Retinal pigment epithelial cell (primary cell): ENCODE data around the gene SPINT4.
"Not testable (repeated sequence)": the region's sequence is repeated elsewhere in the genome, so short reads cannot be mapped to it uniquely, and the experiment has no call there.

Source experiments
- DNase-seq: peaks from one replicate; pipeline ENCODE4 v3.0.0-alpha.2; 2010; ENCODE audit warnings: low read depth
- H3K4me3 ChIP-seq: 2 replicates; pipeline ENCODE4 v1.5.1; 2011; ENCODE audit warnings: mild to moderate bottlenecking, low read length, control low read depth, moderate library complexity
- TF ChIP-seq, protein P1 (sequence below): conservative IDR thresholded peaks from 2 replicates; pipeline ENCODE4 v1.5.1; 2011; ENCODE audit warnings: low read depth, low read length, control low read depth, inconsistent platforms

SPINT4 gene

DNA sequence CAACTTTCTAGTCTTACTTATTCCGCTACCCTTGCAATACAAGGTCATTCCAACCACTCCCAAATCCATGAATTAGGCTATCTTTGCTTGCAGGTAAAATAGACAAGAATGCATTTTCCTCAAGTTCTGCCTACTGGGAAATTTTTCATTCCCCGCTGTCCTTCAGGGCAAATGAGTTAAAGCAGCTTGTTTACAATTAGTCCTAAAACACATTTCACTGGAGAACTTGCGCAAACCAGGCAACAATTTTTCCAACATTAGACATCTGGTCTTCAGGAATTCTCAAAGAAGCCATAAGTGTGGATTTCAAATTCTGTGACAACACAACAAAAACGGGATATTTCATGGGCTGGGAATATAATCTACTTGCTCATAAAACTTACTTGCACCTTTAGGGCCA, 20.4 kb downstream of the SPINT4 start:
- TF ChIP-seq, protein P1, sequence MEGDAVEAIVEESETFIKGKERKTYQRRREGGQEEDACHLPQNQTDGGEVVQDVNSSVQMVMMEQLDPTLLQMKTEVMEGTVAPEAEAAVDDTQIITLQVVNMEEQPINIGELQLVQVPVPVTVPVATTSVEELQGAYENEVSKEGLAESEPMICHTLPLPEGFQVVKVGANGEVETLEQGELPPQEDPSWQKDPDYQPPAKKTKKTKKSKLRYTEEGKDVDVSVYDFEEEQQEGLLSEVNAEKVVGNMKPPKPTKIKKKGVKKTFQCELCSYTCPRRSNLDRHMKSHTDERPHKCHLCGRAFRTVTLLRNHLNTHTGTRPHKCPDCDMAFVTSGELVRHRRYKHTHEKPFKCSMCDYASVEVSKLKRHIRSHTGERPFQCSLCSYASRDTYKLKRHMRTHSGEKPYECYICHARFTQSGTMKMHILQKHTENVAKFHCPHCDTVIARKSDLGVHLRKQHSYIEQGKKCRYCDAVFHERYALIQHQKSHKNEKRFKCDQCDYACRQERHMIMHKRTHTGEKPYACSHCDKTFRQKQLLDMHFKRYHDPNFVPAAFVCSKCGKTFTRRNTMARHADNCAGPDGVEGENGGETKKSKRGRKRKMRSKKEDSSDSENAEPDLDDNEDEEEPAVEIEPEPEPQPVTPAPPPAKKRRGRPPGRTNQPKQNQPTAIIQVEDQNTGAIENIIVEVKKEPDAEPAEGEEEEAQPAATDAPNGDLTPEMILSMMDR, result no peak
- H3K4me3 ChIP-seq, result no peak overlapping the region
- DNase-seq, result no peak

DNA sequence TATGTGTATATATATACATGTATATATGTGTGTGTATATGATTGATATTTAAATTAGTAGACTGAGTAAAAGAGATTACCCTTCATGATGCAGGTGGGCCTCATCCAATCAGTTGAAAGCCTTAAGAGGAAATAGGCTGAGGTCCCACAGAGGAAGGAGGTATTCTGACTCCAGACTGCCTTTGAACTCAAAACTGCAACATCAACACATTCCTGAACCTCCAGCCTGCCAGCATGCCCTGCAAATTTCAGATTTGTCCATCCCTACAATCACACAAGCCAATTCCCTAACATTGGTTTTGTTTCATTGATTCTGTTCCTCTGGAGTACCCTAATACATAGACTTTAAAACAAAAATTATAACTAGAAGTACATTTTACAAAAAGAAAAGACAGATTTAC, 22.9 kb downstream of the SPINT4 start:
- TF ChIP-seq, protein P1, result no peak
- DNase-seq, result no peak
- H3K4me3 ChIP-seq, result no peak overlapping the region

DNA sequence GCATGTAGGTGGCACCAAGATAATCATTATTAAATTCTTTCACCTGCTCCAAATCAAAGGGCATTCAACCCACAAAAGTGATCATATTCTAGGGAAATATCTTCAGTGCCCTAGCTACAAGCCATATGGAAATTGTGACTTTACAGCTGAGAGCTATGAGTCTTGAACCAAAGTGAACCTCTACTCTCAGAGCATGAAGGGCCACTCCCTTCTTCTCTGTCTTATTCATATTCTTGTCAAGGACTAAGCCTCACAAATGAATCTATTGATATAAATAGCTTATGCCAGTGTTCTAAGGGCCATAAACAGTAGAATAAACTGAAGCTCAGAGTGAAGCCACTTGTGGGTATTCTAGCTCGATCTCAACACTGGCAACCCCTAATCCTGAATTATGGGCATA, 29.6 kb downstream of the SPINT4 start:
- TF ChIP-seq, protein P1, result no peak
- H3K4me3 ChIP-seq, result no peak overlapping the region
- no peak for DNase-seq

DNA sequence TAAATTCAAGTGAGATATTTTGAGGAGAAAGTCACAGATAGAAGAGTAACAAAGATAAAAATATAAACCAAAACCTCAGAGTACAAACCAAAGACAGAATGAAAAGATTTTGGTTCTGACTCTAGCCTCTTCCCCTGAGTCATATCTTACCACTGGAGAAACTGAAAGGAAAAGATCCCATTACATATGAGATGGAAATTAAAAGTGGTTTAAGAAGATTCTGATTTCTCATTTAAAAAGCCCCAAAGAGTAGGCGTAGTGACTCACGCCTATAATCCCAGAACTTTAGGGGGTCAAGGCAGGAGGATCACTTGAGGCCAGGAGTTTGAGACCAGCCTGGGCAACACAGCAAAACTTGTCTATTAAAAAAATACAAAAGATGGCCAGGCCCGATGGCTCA, 30.6 kb downstream of the SPINT4 start:
- TF ChIP-seq, protein P1, result no peak
- no peak overlapping the region for H3K4me3 ChIP-seq
- DNase-seq, result no peak

DNA sequence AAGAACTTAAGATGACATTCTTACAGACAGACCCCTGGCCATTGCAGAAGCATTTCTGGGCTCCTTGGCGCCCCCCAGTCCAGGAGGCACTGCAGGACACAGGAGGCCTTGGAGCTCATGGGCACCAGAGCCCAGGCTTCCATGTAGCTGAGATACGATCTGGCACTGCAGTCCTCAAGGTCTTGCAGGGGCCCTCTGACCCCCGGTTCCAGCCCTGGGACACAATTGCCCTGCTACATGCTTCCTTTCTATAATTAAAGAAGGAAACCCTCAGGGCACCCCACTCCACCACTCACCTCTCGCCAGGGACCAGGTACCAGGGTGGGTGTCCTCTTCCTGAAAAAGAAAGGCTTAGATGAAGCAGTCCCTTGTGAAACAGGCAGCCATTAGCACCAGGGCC, 35.9 kb downstream of the SPINT4 start:
- no peak for DNase-seq
- TF ChIP-seq, protein P1, result no peak
- no peak overlapping the region for H3K4me3 ChIP-seq

DNA sequence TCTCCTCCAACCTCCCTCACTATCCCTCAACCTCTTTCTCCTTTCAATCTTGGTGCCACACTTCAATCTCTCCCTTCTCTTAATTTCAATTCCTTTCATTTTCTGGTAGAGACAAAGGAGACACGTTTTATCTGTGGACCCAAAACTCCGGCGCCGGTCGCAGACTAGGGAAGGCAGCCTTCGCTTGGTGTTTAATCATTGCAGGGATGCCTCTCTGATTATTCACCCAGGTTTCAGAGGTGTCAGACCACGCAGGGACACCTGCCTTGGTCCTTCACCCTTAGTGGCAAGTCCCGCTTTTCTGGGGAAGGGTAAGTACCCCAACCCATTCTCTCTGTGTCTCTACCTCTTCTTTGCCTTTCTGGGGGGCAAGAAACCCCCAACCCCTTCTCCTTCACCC, 37.8 kb downstream of the SPINT4 start:
- H3K4me3 ChIP-seq, result not testable (repeated sequence)

DNA sequence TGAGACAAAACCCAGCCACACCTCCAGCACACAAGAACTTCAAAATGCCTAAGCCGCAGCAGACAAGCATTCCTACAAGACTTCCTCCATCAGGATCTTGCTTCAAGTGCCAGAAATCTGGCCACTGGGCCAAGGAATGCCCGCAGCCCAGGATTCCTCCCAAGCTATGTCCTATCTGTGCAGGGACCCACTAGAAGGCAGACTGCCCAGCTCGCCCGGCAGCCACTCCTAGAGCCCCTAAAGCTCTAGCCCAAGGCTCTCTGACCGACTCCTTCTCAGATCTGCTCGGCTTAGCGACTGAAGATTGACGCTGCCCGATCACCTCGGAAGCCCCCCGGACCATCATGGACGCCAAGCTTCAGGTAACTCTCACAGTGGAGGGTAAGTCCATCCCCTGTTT, 39.8 kb downstream of the SPINT4 start:
- DNase-seq, H3K4me3 ChIP-seq: not testable (repeated sequence)

More for the DNA sequence above, 37.8 kb downstream of the SPINT4 start:
- DNase-seq, result not testable (repeated sequence)

DNA sequence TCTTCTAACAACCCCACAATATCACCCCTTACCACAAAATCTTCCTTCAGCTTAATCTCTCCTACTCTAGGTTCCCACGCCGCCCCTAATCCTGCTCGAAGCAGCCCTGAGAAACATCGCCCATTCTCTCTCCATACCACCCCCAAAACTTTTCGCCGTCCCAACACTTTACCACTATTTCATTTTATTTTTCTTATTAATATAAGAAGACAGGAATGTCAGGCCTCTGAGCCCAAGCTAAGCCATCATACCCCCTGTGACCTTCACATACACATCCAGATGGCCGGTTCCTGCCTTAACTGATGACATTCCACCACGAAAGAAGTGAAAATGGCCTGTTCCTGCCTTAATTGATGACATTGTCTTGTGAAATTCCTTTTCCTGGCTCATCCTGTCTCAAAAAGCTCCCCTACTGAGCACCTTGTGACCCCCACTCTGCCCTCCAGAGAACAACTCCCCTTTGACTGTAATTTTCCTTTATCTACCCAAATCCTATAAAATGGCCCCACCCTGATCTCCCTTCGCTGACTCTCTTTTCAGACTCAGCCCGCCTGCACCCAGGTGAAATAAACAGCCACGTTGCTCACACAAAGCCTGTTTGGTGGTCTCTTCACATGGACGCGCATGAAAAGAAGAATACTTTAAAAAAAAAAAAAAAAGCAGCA, 42.6 kb downstream of the SPINT4 start:
- DNase-seq, H3K4me3 ChIP-seq: not testable (repeated sequence)

DNA sequence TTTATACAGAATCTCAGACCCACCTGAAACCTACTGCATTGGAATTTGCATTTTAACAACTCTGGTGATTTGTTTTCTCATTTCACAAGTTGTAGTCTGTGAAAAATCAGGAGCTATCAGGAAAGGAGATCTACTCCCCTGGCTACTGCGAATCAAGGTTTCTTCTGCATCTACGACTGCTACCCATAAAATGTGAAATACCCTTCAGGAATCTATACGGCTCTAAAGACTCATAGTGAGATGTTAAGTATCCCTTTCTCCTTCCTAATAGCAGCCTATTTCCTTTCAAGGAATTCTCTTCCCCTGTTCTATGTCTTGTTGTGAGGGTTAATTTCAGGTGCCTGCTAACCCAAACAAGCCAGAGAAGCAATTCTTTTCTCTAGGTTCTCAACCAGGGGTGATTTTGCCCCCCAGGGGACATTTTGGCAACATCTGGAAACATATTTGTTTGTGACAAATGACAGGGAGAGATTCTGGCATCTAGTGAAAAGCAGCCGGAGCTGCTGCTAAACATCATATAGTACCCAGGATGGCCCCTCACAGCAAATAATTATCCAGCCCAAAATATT, 43.2 kb downstream of the SPINT4 start:
- DNase-seq, result no peak
- H3K4me3 ChIP-seq, result no peak overlapping the region
- TF ChIP-seq, protein P1, result no peak
